Measurements from ENCODE around the gene KLC1.
A peak's percentile ranks its signal among the peaks of the same experiment; 100 is the strongest.

Gene KLC1

DNA sequence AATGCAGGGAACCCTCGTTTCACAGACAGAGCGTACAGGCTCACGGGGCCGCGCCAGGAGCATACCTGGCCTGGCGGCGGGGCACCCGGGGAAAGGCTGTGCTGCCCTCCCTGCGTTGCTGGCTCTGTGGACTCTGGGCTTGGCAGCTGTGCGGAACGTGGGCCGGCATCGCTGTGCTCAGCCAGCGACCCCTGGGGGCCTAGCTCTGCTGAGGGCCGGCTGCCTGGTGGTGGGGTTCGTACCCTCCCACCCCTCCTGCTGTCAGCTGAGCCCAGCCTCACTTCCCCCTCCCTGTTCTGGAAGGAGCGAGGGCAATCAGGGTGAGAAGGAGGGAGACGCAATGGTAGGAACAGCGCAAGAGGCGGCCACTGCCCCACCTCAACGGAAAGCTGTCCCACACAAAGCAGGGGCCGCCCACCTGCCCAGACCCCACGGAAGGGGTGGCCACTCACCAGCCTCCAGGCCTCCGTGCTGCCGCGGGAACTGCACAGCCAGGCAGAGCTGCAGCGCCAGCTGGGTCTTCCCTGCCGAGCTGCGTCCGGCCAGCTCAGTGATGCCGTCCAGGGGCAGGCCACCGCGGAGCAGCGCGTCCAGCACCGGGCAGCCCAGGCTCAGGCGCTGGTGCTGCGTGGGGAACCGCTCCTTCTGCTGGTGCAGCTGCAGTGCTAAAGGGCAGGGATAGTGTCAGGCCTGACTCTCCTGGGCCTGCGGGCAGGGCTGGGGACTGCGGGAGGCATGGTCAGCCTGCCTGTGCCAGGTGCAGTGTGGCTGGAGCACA is 77.7 kb downstream of the KLC1 start:
- no peak for DNase-seq

DNA sequence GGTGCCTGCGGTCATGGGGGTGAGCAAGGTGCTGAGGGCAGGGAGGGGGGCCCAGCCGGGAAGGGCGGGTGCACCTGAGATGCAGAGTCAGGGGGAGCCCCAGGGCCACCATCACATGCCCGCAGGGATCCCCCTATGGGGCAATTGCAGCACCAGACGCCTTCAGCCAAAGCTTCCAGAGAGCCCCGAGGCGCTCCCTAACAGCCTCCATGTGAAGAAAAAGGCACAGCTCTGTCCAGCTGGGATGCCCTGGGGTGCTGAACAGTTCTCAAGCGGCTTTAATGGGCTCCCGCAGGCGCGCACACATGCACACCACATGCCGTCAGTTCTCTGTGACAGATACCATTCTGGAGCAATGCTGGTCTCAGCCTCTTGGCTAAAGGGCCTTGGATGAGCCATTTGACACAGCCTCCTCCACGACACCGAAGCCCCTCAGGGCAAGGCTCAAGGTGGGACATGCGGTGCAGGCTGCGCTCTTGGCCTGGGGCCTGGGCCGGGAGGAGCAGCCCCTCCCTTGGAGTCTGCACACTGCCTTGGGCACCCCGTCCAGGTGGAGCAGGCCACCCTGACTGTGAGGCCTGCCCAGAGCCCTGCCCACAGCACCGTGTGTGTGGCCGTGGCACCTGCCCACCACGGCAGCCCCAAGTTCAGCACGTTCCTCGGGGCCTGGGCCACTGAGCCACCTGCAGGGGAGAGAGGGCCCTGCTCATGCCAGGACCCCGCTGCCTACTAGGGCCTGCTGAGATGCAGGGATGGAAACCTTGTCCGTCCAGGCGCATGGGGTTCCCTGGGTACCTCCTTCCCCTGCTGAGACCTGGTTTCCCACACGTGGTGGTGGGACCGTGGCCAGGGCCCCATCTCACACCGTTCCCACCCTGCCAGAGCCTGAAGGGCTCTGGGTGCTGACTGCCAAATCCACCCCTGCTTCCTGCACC is 78.6 kb downstream of the KLC1 start:
- no peak for DNase-seq

DNA sequence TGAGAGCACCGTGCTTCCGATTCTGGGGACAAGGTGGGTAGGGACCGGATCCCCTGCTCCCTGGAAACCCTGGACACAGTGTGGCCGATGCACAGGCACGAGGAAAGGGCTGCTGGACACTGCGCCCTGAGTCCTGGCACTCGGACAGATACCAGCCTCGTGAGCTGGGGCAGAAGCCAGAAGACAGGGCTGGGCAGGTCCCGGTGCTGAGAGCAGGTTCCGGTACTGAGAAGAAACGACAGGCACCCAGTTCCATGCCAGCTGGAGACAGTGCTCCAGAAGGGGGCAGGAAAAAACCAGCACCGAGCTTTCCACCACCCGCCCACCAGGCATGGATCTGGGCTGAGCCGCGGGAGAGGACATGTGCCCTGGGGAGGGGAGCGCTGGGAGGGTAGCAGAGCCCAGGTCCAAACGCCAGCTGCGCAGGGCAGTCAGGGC is 79.8 kb downstream of the KLC1 start:
- DNase-seq, result no peak

DNA sequence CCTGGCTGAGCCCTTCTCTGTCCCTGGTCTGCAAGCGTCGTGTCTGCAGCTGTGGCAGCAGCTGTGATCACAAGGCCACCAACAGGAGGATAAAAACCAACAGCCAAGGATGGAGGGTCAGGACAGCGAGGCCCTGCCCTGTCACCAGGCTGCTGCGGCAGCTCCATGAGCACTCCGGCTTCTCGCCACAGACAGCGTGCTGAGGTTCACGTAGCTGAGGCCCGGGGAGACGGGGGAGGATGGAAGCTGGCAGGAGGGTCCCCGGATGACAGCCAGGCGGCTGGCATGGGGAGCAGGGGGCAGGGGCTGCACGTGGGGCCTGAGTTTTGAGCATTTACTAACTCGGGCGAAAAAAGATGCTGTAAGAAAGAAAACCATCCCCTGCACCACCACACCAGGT is 80.8 kb downstream of the KLC1 start:
- no peak for DNase-seq

DNA sequence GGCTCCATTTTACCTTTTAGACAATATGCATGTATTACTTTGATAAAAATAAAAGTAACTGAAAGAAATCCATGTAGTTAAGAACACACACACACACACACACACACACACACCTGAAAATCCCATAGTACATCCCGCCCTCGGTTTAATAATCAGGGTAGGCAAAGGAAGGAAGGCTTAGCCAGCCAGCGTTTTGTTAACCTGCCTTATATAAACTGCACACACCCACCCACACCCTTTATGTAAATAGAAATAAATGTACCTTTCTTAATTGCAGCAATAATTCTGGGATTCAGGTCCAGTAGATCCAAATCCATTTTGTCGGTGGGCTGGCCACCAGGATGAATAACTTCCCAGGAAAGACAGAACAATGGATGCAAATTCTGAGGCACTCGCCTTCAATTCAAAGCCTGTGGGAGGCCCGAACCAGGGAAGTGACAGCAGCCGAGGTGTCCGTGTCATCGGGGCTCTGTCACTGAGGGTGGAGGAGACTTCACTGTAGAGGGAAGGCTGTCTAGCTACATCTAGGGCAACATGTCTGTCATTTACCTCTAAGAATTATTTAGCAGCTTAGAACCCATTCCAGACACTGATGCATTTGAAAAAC is 81.9 kb downstream of the KLC1 start:
- DNase-seq, result no peak

DNA sequence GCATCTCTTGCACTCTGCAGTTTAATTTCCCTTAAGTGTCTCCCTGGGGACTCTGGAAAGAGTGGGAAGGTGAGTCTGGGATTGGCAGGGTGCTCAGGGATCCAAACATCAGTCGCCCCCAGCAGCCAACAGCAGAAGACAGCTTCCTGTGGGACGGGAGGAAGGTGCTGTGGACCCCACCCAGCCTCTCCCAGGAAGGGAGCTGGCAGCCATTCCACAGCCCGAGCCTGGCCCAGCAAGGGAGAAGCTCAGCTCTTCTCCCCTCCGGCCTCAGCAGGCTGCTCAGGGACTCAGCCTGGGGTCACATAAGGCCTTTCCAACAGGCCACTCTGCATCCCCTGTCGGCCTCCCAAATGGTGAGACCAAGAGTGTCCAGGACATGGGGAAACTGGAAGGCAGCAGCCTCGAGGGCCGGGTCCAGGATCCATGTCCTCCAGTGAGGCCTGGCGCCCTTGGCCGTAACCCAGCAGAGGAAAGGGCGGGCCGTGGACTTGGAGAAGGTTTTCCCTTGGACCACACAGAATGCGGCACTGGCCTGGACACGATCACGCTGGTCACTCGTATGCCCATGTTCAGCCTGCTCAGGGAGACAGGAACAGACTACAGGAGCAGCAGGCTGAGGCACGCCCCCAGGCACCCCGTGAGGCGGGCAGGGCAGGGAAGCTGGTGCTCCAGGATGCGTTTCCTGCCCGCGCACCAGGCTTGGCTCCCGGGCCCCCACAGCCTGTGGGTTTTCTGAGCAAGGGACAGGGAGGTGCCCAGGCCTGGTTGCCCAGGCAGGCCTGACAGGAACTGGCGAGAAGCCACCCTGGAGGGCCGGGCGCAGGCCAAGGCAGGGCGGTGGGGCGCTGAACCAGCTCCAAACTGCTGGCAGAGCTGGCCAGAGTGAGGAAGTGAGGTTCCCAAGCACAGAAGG is 82.8 kb downstream of the KLC1 start:
- DNase-seq, result no peak

DNA sequence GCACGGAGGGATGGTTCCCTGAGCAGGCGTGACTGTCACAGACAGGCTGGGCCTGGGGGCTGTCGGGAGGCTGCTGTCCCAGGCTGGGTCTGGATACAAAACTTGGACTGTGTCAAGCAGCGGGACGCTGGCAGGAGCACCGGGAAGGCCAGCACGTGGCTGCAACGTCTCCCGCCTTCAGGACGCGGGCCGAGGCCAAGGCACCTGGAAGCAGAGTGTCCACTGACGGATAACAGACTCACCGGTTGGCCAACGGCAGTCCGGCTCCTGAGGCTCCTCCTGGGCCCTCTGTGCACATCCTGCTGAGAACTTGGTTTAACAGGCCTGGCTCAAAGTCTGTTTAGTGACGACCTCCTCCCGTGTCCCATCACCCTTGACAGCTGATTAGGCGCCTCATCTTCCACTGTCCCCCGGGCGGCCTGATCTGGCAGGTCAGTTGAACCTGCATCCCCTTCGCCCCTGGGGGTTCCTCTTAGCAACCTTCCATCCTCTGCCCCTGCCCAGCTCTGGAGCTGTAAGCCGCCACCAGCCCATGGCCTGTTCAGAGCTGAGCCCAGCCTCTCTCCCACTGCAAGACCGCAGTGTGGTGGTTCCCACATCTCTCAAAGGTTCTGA is 83.7 kb downstream of the KLC1 start:
- no peak for DNase-seq

DNA sequence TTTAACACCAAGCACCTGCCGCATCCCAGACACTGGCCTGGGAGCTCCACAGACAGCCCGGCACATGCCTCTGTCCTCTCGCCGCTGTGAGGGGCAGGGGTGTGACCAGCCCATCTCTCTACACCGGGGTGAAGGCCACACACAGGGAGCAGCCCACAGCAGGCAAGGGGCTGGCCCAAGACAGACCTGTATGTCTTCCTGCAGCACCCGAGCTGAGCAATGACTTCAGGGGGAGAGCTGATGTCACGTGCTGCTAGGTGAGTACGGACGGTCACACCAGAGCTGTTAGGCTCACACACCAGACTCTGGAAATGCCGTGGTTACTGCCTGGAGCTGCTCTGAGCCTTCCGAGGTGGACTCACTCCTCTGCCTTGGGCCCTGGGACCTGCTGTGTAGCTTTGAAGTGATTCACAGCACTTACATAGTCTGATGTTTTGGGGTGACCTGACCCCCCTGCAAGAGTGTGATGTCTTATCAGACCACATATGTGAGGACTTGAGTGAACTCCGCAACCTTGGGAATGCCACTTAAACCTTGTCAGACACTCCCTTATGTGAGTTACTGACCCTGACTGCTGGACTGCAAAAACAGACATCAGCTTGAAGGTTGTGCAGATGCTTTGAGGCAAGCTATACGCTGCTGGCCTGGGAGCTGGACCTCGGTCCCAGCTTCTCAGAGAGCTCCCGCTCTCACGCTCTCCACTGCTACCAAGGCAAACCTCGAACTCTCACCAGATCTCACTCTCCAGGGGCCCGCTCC is 84.5 kb downstream of the KLC1 start:
- no peak for DNase-seq

DNA sequence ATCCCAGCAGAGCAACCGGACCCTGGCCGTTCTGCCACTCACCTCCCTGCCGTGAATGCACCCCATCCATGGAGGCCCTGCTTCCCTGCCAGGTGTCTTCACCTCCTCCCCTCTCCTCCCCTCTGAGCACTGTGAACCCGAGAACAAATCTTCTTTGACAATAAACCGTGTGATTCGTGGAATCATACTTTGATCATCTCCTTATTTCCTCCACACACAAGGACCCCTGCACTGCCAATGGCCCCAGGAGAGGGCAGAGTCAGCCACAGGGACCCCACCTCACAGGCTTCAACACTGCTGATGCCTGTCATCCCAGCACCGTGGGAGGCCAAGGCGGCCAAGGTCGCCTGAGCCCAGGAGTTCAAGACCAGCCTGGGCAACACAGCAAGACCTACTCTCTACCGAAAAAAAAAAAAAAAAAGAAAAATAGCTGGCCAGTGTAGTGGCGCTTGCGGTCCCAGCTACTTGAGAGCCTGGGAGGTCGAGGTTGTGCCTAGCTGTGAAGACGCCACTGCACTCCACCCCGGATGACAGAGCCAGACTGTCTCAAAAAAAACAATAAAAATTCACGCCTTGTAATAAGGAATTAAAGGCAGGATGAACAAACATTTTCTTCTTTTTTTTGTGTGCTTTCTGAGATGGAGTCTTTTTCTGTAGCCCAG is 85.2 kb downstream of the KLC1 start:
- no peak for DNase-seq

DNA sequence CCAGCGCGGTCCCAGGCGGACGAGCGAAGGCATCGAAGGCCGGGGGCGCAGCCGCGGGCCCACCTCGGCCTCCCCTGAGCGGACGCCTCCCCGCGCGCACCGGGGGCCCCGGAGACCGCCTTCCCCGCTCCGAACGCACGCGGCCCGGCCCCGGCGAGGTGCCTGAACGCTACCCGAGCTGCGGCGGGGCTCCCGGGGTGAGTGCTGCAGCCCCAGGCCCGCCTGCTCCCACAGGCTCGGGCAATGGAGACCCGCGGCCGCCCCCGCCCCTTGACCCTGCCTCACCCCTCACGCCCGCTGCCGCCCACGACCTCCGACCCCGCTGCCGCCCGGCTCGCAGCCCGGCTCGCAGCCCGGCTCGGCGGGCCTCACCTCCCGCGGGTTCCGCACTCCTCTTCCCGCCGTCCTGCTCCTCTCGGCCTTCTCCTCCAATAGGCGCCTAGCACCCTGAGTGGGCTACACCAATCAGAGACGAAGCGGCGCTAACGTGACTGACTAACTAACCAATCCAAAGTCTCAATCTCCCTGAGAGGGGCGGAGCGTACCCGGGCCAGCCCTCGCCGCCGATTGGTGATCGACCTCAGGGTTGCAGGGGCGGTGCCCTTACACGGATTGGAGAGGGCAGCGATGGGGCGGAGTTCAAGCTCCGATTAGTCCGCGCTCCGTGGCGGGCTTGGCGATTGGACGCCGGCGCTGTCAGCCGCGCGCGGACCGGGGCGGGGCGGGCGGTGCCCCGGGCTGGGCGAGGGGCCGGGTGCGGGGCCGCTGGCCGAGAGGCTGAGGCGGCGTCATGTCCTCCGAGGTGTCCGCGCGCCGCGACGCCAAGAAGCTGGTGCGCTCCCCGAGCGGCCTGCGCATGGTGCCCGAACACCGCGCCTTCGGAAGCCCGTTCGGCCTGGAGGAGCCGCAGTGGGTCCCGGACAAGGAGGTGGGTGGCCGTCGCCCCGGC is 86.3 kb downstream of the KLC1 start, which contains the start of the genes XRCC3 and ZFYVE21:
XRCC3 (minus strand) TSS at position 400 of the 949 bp plus-strand sequence. CDS start 4,364 bp downstream, outside the sequence.
ZFYVE21 (plus strand) TSS at position 759 of the 949 bp plus-strand sequence; CDS start at position 791, 32 bp downstream.
- peak; percentile 99 for DNase-seq

DNA sequence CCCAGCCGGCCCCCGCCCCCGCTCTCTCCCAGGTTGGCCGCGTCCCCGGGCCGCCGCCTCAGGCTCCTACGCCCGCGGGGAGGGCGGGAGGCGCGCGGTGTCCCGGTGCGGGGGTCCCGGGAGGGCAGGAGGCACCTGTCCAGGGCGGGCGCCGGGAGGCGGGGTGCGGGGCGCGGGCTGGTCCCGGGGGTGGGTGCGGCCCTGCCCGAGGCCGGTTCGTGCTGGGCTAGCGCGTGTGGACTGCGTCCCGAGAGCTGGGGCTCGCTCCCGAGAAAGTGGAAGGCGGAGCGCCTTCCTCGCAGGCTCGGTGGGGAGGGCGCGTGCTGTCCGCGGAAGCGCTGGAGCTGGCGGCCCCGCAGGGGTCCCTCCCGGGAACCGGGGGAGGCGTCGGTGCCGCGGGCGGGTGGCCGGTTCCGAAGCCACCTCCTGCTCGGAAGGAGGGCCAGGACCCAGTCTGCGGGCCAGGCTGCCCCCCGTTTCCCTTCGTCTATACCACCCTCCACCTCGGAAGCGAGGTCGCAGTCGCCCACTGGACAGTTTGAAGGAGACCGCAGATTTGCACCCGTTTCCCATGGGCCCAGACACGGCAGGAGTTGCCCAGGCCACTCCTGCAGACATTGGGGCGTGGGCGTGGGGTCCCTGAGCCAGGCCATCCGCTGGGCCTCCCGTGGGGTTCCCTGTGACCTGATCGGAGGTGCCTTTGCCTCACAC is 87.2 kb downstream of the KLC1 start:
- DNase-seq, result no peak

DNA sequence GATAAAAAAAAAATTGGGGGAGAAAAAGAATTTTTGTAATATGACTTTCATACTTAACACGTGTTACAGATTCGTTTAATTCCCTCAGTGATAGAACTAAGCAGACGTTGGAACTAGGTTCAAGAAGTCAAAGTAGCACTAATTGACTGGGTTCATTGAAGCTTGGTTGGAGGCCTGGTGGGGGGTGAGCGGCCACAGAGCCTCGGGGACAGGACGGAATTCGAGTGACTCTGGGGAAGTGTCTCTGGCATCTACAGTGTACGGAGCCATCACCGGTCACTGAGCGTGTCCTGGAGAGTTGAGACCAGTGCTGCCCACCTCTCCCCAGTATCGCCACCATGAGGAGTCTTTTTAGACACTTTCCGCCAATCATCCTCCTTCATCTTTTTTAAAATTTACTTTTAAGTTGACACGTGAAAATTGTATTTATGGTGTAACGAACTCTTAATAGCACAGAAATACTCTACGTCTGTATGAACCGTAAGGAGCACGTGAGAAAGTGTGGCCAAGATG is 87.9 kb downstream of the KLC1 start:
- DNase-seq, result no peak

DNA sequence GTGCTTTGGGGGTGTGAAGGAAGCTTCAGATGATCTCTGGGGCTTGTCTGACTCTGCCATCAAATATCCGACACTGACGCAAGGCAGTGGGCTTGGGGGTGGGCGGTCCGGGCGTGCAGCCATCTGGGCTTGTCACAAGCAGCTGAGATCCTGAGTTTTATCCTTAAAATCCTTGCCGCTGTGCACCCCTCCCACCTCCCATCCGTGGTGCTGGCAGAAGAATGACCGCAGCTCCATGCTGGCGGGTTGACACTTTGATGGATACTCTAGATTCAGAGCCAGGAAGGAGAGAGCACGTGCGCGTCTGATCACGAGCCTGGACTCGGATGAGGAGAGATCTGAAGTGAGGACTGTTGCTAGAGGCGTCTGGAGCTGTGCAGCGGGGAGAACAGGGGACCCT is 89.6 kb downstream of the KLC1 start:
- no peak for DNase-seq

DNA sequence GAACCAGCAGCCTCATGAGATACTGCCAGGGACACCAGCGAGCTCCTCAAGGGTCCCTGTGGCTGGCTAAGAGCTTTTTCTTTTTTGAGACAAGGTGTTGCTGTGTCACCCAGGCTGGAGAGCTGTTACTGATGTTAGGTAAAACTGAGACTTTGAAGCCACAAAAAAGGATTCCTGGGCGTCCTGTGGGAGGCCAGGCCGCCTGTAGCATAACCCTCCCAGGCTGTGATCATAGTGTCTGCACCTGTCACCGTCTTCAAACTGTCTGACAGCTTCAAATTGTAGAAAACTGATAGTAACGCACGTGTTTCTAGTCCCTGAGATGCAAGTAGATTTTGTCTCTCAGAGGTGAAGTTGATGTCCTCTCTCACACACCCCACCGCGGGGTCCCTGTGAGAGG is 90.7 kb downstream of the KLC1 start:
- no peak for DNase-seq

DNA sequence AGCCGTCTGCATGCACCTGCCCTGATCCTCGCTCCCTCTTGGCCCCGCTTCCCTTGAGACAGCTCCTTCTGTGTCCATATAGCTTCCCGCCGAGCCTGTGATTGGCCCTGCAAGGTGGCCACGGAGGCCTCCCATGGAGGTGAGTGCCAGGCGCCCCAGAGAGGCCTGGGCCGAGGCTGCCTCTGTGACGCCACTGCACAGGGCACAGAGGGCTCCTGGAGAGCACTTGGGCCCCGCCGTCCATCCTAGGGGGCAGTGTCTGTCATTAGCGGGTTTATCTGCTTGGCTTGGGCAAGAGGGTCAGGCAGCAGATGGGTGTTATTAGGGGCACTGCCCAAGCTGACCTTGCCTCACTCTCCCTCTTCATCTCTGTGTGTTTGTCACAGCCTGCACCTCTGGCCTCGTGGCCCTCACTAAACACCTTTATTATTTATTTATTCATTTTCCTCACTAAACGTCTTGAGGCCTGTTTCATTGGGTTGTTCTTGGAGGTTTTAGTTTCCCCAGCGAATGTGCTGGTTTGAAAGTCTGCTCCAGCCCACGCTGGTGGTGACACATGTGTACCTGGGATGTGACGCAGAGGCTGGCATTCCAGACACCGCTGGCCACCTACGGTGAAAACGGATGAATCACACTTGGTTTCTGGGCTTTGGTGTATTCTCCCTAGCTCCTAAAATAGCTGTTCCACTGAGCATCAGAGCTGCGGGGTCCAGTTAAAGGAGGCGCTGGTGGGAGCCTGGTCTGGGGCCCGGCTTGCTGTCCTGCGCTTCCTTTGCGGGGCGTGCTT is 92.5 kb downstream of the KLC1 start:
- no peak for DNase-seq

DNA sequence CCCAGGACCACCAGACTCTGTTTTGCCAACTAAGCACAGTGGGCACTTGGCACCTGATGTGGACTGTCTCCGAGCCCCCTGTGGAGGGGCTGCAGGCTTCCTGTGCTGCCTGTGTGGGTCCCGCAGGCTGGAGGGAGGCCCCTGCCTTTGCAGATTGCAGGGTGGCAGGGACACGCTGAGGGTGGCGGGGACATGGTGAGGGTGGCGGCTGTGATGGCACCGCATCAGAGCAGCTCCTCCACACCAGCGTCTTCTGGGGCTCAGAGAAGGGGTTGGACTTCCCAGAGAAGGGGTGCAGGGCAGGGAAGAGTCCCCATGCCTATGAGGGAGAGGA is 94.7 kb downstream of the KLC1 start:
- DNase-seq, result no peak

DNA sequence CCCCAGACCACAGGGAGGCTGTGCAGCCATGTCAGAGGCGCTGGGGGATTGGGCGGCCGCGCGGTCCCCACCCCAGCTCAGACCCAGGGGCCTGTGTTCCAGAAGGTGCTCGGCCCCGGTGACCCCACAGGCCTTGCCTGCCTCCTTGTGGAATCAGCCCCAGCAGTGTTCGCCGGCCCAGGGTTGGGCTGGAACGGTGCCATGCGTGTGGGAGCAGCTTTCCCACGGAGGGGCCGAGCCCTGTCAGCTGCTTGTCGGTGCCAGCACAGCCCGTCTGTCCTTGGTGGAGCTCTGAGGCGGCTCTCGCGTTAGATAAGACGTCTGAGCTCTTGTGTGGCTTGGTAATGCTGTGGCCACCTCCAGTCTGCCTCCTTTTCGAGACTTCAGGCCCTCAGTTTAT is 95.1 kb downstream of the KLC1 start:
- no peak for DNase-seq

All from NCI-H1436 (cell line).